SK-MEL-5 (cell line): Measurements from ENCODE around the gene DCLK1. TPM values are rescaled to one million over a fixed set of nuclear protein-coding genes. Genes with fewer than 3 reads are reported as not detected.
"Not testable (repeated sequence)": the region's sequence is repeated elsewhere in the genome, so short reads cannot be mapped to it uniquely, and the experiment has no call there.

Experiments
- DNase-seq: peaks from one replicate; pipeline ENCODE4 v3.0.0-alpha.2; 2016; ENCODE audit warnings: low read depth, low spot score
- in situ Hi-C: cut with HindIII; loops from 2 replicates; pipeline ENCODE4 v1.10.0; 2016; ENCODE audit warnings: low sequenced_read_pairs, high pct_unique_total_duplicates, low pct_unique_long_range_greater_than_20kb
- total RNA-seq: library from RNA; depleted of rRNA; stranded (reverse); fragments of >200 nt; shearing (Covaris generic); gene quantifications from 2 replicates; pipeline ENCODE4 v1.2.3, GENCODE V29; 2014

The DCLK1 gene
- total RNA-seq, 1 experiment from 2014 or later = 35.6 TPM

- no peak for DNase-seq
- in situ Hi-C loops = no loop called here
Measured at GRCh38 chr13:36135876-36136275, 4.7 kb upstream of the DCLK1 start.

- DNase-seq = no peak
- in situ Hi-C loops = no loop called here
Measured at GRCh38 chr13:36134632-36135031, 3.5 kb upstream of the DCLK1 start.

GRCh38 chr13:36133950-36134626, 2.9 kb upstream of the DCLK1 start:
- in situ Hi-C loops = no loop called here
- peak; percentile 45 for DNase-seq

GRCh38 chr13:36132376-36132775, 1.2 kb upstream of the DCLK1 start:
- in situ Hi-C loops = no loop called here
- no peak for DNase-seq

GRCh38 chr13:36131931-36132297, 732 bp upstream of the DCLK1 start:
- no peak for DNase-seq
- in situ Hi-C loops = no loop called here

- DNase-seq = peak; percentile 32
- in situ Hi-C loops = no loop called here
Measured at GRCh38 chr13:36130552-36131221, 495 bp downstream of the DCLK1 start.

- no peak for DNase-seq
Measured at GRCh38 chr13:36130193-36130551, 1.0 kb downstream of the DCLK1 start.

GRCh38 chr13:36129539-36129938, 1.6 kb downstream of the DCLK1 start:
- no peak for DNase-seq
- in situ Hi-C loops = no loop called here

More at GRCh38 chr13:36130193-36130551, 1.0 kb downstream of the DCLK1 start:
- in situ Hi-C loops = no loop called here

GRCh38 chr13:36126491-36126890, 4.7 kb downstream of the DCLK1 start:
- in situ Hi-C loops = no loop called here
- DNase-seq = no peak

- DNase-seq = no peak
- in situ Hi-C loops = no loop called here
Measured at GRCh38 chr13:36125841-36126240, 5.3 kb downstream of the DCLK1 start.

GRCh38 chr13:36124236-36124822, 6.9 kb downstream of the DCLK1 start:
- DNase-seq = no peak
- in situ Hi-C loops = no loop called here

GRCh38 chr13:36115306-36115705, 15.9 kb downstream of the DCLK1 start:
- DNase-seq = no peak
- in situ Hi-C loops = no loop called here

GRCh38 chr13:36114233-36114632, 16.9 kb downstream of the DCLK1 start:
- in situ Hi-C loops = no loop called here

GRCh38 chr13:36108954-36109353, 22.2 kb downstream of the DCLK1 start:
- DNase-seq = peak; percentile 34
- in situ Hi-C loops = no loop called here

More at GRCh38 chr13:36114233-36114632, 16.9 kb downstream of the DCLK1 start:
- DNase-seq = no peak

GRCh38 chr13:36108342-36108741, 22.8 kb downstream of the DCLK1 start:
- peak; percentile 82 for DNase-seq
- in situ Hi-C loops = no loop called here

- DNase-seq = peak; percentile 49
- in situ Hi-C loops = no loop called here
Measured at GRCh38 chr13:36107521-36107920, 23.7 kb downstream of the DCLK1 start.

- DNase-seq = no peak
- in situ Hi-C loops = no loop called here
Measured at GRCh38 chr13:36105726-36106125, 25.5 kb downstream of the DCLK1 start.

GRCh38 chr13:36102721-36103120, 28.5 kb downstream of the DCLK1 start:
- peak; percentile 89 for DNase-seq
- in situ Hi-C loops = no loop called here

GRCh38 chr13:36101907-36102306, 29.3 kb downstream of the DCLK1 start:
- DNase-seq, in situ Hi-C loops: not testable (repeated sequence)
